Measurements from ENCODE around the gene NRSN1.

The NRSN1 gene

GRCh38 chr6:24125980-24126379, at the start of gene NRSN1:
TSS of gene NRSN1 (plus strand) at chr6:24126215. CDS start at chr6:24134328, 8,113 bp downstream.
- Mint-ChIP-seq H3K9me3 (peaks cover 5% of the 10 kb centered on the region), H3K27me3 (peaks cover 45% of the 10 kb centered on the region), H3K36me3 (ENCODE audit: low read depth) (no peaks in the 10 kb centered on the region), H3K4me1 (ENCODE audit: low read depth) (peaks cover 3% of the 10 kb centered on the region), H3K27ac (no peak within 1 kb of the TSS), H3K4me3 (no peak within 1 kb of the TSS)
- DNase-seq, result no peak

- Mint-ChIP-seq H3K27me3 (peaks cover 8% of the 10 kb centered on the region), H3K27ac (no peak overlapping the region), H3K36me3 (ENCODE audit: low read depth) (no peaks in the 10 kb centered on the region), H3K4me3 (no peak overlapping the region), H3K9me3 (peaks cover 8% of the 10 kb centered on the region), H3K4me1 (ENCODE audit: low read depth) (no peaks in the 10 kb centered on the region)
- no peak for DNase-seq
These were observed 47.8 kb upstream of the NRSN1 start for GRCh38 chr6:24078200-24078599.

GRCh38 chr6:24079076-24079475, 46.9 kb upstream of the NRSN1 start:
- Mint-ChIP-seq H3K27ac (no peak overlapping the region), H3K4me1 (ENCODE audit: low read depth) (no peaks in the 10 kb centered on the region), H3K9me3 (peaks cover 8% of the 10 kb centered on the region), H3K36me3 (ENCODE audit: low read depth) (no peaks in the 10 kb centered on the region), H3K27me3 (peaks cover 8% of the 10 kb centered on the region), H3K4me3 (no peak overlapping the region)
- no peak for DNase-seq

- no peak for DNase-seq
- Mint-ChIP-seq H3K4me3 (no peak overlapping the region), H3K36me3 (ENCODE audit: low read depth) (no peaks in the 10 kb centered on the region), H3K9me3 (peaks cover 8% of the 10 kb centered on the region), H3K27ac (no peak overlapping the region), H3K27me3 (peaks cover 8% of the 10 kb centered on the region), H3K4me1 (ENCODE audit: low read depth) (no peaks in the 10 kb centered on the region)
These were observed 45.3 kb upstream of the NRSN1 start for GRCh38 chr6:24080711-24081110.

- H3K36me3 Mint-ChIP-seq (ENCODE audit: low read depth), result no peaks in the 10 kb centered on the region
- H3K27me3 Mint-ChIP-seq, result no peaks in the 10 kb centered on the region
- no peaks in the 10 kb centered on the region for H3K9me3 Mint-ChIP-seq
These were observed 36.3 kb upstream of the NRSN1 start for GRCh38 chr6:24089736-24090135.

GRCh38 chr6:24092407-24092806, 33.6 kb upstream of the NRSN1 start:
- peaks cover 17% of the 10 kb centered on the region for H3K27me3 Mint-ChIP-seq
- DNase-seq, result no peak
- no peaks in the 10 kb centered on the region for H3K9me3 Mint-ChIP-seq
- H3K36me3 Mint-ChIP-seq (ENCODE audit: low read depth), result no peaks in the 10 kb centered on the region
- no peak overlapping the region for H3K27ac Mint-ChIP-seq
- no peaks in the 10 kb centered on the region for H3K4me1 Mint-ChIP-seq (ENCODE audit: low read depth)
- no peak overlapping the region for H3K4me3 Mint-ChIP-seq

More at GRCh38 chr6:24089736-24090135, 36.3 kb upstream of the NRSN1 start:
- Mint-ChIP-seq H3K27ac (no peak overlapping the region), H3K4me3 (no peak overlapping the region), H3K4me1 (ENCODE audit: low read depth) (no peaks in the 10 kb centered on the region)
- DNase-seq, result no peak

GRCh38 chr6:24093381-24093780, 32.6 kb upstream of the NRSN1 start:
- Mint-ChIP-seq H3K4me3 (no peak overlapping the region), H3K27ac (no peak overlapping the region)

GRCh38 chr6:24099181-24099580, 26.8 kb upstream of the NRSN1 start:
- DNase-seq, result no peak
- peaks cover 20% of the 10 kb centered on the region for H3K27me3 Mint-ChIP-seq
- no peak overlapping the region for H3K4me3 Mint-ChIP-seq
- H3K27ac Mint-ChIP-seq, result no peak overlapping the region
- H3K9me3 Mint-ChIP-seq, result no peaks in the 10 kb centered on the region
- no peaks in the 10 kb centered on the region for H3K36me3 Mint-ChIP-seq (ENCODE audit: low read depth)
- H3K4me1 Mint-ChIP-seq (ENCODE audit: low read depth), result no peaks in the 10 kb centered on the region

More at GRCh38 chr6:24093381-24093780, 32.6 kb upstream of the NRSN1 start:
- H3K4me1 Mint-ChIP-seq (ENCODE audit: low read depth), result no peaks in the 10 kb centered on the region
- no peak for DNase-seq
- no peaks in the 10 kb centered on the region for H3K9me3 Mint-ChIP-seq
- no peaks in the 10 kb centered on the region for H3K36me3 Mint-ChIP-seq (ENCODE audit: low read depth)
- H3K27me3 Mint-ChIP-seq, result peaks cover 20% of the 10 kb centered on the region

- H3K27me3 Mint-ChIP-seq, result peaks cover 20% of the 10 kb centered on the region
- no peaks in the 10 kb centered on the region for H3K36me3 Mint-ChIP-seq (ENCODE audit: low read depth)
- no peaks in the 10 kb centered on the region for H3K9me3 Mint-ChIP-seq
- no peak overlapping the region for H3K4me3 Mint-ChIP-seq
- no peak overlapping the region for H3K27ac Mint-ChIP-seq
- DNase-seq, result no peak
- no peaks in the 10 kb centered on the region for H3K4me1 Mint-ChIP-seq (ENCODE audit: low read depth)
These were observed 25.8 kb upstream of the NRSN1 start for GRCh38 chr6:24100024-24100769.

GRCh38 chr6:24100770-24101155, 25.3 kb upstream of the NRSN1 start:
- H3K36me3 Mint-ChIP-seq (ENCODE audit: low read depth), result no peaks in the 10 kb centered on the region
- peaks cover 15% of the 10 kb centered on the region for H3K27me3 Mint-ChIP-seq
- DNase-seq, result no peak
- H3K4me3 Mint-ChIP-seq, result no peak overlapping the region
- no peaks in the 10 kb centered on the region for H3K4me1 Mint-ChIP-seq (ENCODE audit: low read depth)
- H3K9me3 Mint-ChIP-seq, result no peaks in the 10 kb centered on the region
- no peak overlapping the region for H3K27ac Mint-ChIP-seq

- H3K36me3 Mint-ChIP-seq (ENCODE audit: low read depth), result no peaks in the 10 kb centered on the region
- no peaks in the 10 kb centered on the region for H3K27me3 Mint-ChIP-seq
- no peak overlapping the region for H3K4me3 Mint-ChIP-seq
- H3K9me3 Mint-ChIP-seq, result no peaks in the 10 kb centered on the region
- no peaks in the 10 kb centered on the region for H3K4me1 Mint-ChIP-seq (ENCODE audit: low read depth)
- no peak for DNase-seq
- H3K27ac Mint-ChIP-seq, result no peak overlapping the region
These were observed 20.8 kb upstream of the NRSN1 start for GRCh38 chr6:24105191-24105590.

GRCh38 chr6:24106291-24106690, 19.7 kb upstream of the NRSN1 start:
- no peaks in the 10 kb centered on the region for H3K27me3 Mint-ChIP-seq
- no peak overlapping the region for H3K27ac Mint-ChIP-seq
- H3K36me3 Mint-ChIP-seq (ENCODE audit: low read depth), result no peaks in the 10 kb centered on the region
- H3K4me1 Mint-ChIP-seq (ENCODE audit: low read depth), result no peaks in the 10 kb centered on the region
- DNase-seq, result no peak
- H3K9me3 Mint-ChIP-seq, result no peaks in the 10 kb centered on the region
- no peak overlapping the region for H3K4me3 Mint-ChIP-seq

GRCh38 chr6:24107294-24107693, 18.7 kb upstream of the NRSN1 start:
- H3K27ac Mint-ChIP-seq, result no peak overlapping the region
- H3K4me1 Mint-ChIP-seq (ENCODE audit: low read depth), result no peaks in the 10 kb centered on the region
- no peaks in the 10 kb centered on the region for H3K36me3 Mint-ChIP-seq (ENCODE audit: low read depth)
- H3K4me3 Mint-ChIP-seq, result no peak overlapping the region
- no peaks in the 10 kb centered on the region for H3K9me3 Mint-ChIP-seq
- H3K27me3 Mint-ChIP-seq, result no peaks in the 10 kb centered on the region
- no peak for DNase-seq

- no peak overlapping the region for H3K4me3 Mint-ChIP-seq
- H3K27me3 Mint-ChIP-seq, result no peaks in the 10 kb centered on the region
- no peaks in the 10 kb centered on the region for H3K4me1 Mint-ChIP-seq (ENCODE audit: low read depth)
- H3K9me3 Mint-ChIP-seq, result no peaks in the 10 kb centered on the region
- no peak overlapping the region for H3K27ac Mint-ChIP-seq
- no peak for DNase-seq
- H3K36me3 Mint-ChIP-seq (ENCODE audit: low read depth), result no peaks in the 10 kb centered on the region
These were observed 18.0 kb upstream of the NRSN1 start for GRCh38 chr6:24108056-24108455.

- H3K4me1 Mint-ChIP-seq (ENCODE audit: low read depth), result no peaks in the 10 kb centered on the region
- H3K9me3 Mint-ChIP-seq, result no peaks in the 10 kb centered on the region
- H3K36me3 Mint-ChIP-seq (ENCODE audit: low read depth), result no peaks in the 10 kb centered on the region
- H3K27me3 Mint-ChIP-seq, result no peaks in the 10 kb centered on the region
- no peak for DNase-seq
- H3K27ac Mint-ChIP-seq, result no peak overlapping the region
- H3K4me3 Mint-ChIP-seq, result no peak overlapping the region
These were observed 15.6 kb upstream of the NRSN1 start for GRCh38 chr6:24110417-24110816.

GRCh38 chr6:24113891-24114290, 12.1 kb upstream of the NRSN1 start:
- Mint-ChIP-seq H3K27me3 (no peaks in the 10 kb centered on the region), H3K36me3 (ENCODE audit: low read depth) (no peaks in the 10 kb centered on the region), H3K4me3 (no peak overlapping the region), H3K4me1 (ENCODE audit: low read depth) (no peaks in the 10 kb centered on the region), H3K27ac (no peak overlapping the region), H3K9me3 (no peaks in the 10 kb centered on the region)
- no peak for DNase-seq

Measured in activated T-cell treated with anti-CD3 and anti-CD28 coated beads, Interleukin-2, amount 50 U/mL, for 24 hours (primary cell).